Testis (tissue), 3 donors: ENCODE measurements around the gene FAM216B. TPM values are rescaled to one million over a fixed set of nuclear protein-coding genes. Genes with fewer than 3 reads are reported as not detected.

Experiments used
- DNase-seq: peaks from one replicate; pipeline ENCODE4 v3.0.0-alpha.2; 2019
- H3K27ac ChIP-seq, 2 donors: fragments of 200-600 bp; sonication (generic); one replicate each; pipeline ENCODE4 v1.5.1; 2019
- H3K27me3 ChIP-seq: fragments of 200-600 bp; sonication (generic); one replicate; pipeline ENCODE4 v1.5.1; 2019
- H3K36me3 ChIP-seq: fragments of 200-600 bp; sonication (generic); one replicate; pipeline ENCODE4 v1.5.1; 2017; ENCODE audit warnings: low read depth; ENCODE audit errors: missing control alignments
- H3K4me1 ChIP-seq: fragments of 200-600 bp; sonication (generic); one replicate; pipeline ENCODE4 v1.5.1; 2019
- H3K4me3 ChIP-seq, 2 donors: fragments of 200-600 bp; sonication (generic); one replicate each; pipeline ENCODE4 v1.5.1; 2017 to 2019
- H3K9me3 ChIP-seq: fragments of 200-600 bp; sonication (generic); one replicate; pipeline ENCODE4 v1.5.1; 2017
- POLR2A ChIP-seq: fragments of 450-650 bp; IDR thresholded peaks from one replicate; pipeline ENCODE4 v1.6.1; 2017; ENCODE audit warnings: antibody characterized with exemption, mild to moderate bottlenecking, moderate library complexity
- WGBS, 2 donors: methylation state at CpG; one replicate each; pipeline ENCODE4 v1.1.5; 2018; 5-methylcytosine and 5-hydroxymethylcytosine counted together
- intact Hi-C: fragments of 100-400 bp; cut with DNase I; formaldehyde crosslinking; loops from one replicate; pipeline ENCODE4 v1.15.1; 2023; ENCODE audit warnings: low total_unique reads
- polyA plus RNA-seq: library from polyadenylated mRNA; stranded (reverse); fragments of 350-450 nt; fragmentation: Illumina TruSeq; extraction: RNeasy Lipid Tissue Mini Kit (QIAGEN cat#74804); gene quantifications from one replicate; pipeline ENCODE4 v1.2.3, GENCODE V29; 2014; ENCODE audit warnings: low read depth, low replicate concordance; ENCODE audit not compliant: insufficient read depth
- total RNA-seq, 2 donors: library from RNA; depleted of rRNA; stranded (reverse); fragments of >200 nt; gene quantifications; one replicate each; pipeline ENCODE4 v1.2.3, GENCODE V29; 2016
- TF ChIP-seq, protein P1 (sequence below), 3 experiments: fragments of 450-650 bp in 2 of 3; fragments of 200-600 bp in 1 of 3; sonication (generic) in 1 of 3; IDR thresholded peaks; one replicate each; pipeline ENCODE4 v1.5.1; 2016 to 2019; ENCODE audit warnings: antibody characterized with exemption in 3 of 3, mild to moderate bottlenecking in 2 of 3, moderate library complexity in 1 of 3

FAM216B gene
- total and polyA plus RNA-seq, 3 donors from 2014 or later = 0.16 to 1.3 TPM; not detected in 1

DNA sequence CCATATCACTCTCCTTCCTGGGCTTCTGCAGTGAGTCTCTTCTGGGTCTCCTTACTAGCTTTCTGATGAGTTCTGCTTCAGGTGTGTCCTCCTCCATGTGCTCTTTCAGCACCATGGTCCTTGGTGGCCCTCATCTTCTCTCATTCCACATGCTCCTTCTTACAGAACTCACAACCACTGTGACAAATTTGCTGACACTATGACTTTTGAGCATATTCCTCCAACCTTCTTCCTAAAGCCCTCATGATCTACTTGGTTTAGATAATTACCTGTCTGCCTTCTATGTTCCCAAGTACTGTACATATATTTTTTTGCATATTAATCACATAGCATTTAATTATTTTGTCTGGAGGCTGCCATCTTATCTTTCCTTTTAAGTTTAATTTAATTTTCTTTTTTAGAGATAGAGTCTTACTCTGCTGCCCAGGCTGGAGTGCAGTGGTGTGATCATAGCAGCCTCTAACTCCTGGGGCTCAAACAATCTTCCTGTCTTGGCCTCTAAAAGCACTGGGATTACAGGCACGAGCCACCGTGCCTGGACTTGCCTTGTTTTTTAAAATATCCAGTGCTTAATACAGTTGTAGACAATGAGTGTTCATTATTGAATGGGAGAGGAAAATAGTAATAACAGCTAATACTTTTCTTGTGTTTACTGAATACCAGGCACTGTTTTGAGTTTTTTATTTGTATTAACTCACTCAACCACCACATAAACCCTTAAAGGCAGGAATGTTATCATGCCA is 23.5 kb upstream of the FAM216B start:
- 96 to 97% methylated on average over 2 of the region's 2 CpGs for WGBS, 2 donors

DNA sequence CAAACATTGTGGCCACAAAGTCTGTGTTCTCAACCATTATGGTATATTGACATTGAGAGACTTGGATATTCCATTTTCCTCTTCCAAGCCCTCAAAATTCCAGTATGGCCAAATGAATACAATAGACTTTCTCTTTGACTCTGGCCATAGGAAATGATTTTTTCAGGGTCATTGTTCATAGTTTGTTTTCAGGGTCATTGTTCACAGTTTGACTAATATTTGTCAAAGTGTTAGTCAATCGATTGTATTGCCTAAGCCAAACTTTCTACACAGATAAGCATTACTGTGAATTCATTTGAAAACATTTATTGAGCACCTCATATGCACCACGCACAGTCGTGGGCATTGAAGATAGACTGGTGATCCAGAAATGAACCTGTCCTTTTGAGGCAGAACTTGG is 22.9 kb upstream of the FAM216B start:
- Histone ChIP-seq H3K9me3 (no peaks in the 10 kb centered on the region), H3K36me3 (no peaks in the 10 kb centered on the region), H3K27ac (no peak overlapping the region), H3K4me1 (peaks cover 12% of the 10 kb centered on the region), H3K4me3 (no peak overlapping the region), H3K27me3 (no peaks in the 10 kb centered on the region)
- intact Hi-C loops = no loop called here
- 88 to 95% methylated on average over 3 of the region's 3 CpGs for WGBS, 2 donors
- no peak for TF ChIP-seq POLR2A
- TF ChIP-seq, protein P1, sequence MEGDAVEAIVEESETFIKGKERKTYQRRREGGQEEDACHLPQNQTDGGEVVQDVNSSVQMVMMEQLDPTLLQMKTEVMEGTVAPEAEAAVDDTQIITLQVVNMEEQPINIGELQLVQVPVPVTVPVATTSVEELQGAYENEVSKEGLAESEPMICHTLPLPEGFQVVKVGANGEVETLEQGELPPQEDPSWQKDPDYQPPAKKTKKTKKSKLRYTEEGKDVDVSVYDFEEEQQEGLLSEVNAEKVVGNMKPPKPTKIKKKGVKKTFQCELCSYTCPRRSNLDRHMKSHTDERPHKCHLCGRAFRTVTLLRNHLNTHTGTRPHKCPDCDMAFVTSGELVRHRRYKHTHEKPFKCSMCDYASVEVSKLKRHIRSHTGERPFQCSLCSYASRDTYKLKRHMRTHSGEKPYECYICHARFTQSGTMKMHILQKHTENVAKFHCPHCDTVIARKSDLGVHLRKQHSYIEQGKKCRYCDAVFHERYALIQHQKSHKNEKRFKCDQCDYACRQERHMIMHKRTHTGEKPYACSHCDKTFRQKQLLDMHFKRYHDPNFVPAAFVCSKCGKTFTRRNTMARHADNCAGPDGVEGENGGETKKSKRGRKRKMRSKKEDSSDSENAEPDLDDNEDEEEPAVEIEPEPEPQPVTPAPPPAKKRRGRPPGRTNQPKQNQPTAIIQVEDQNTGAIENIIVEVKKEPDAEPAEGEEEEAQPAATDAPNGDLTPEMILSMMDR (IDR thresholded peaks at IDR 0.05) = no peak
- DNase-seq = no peak

More for the DNA sequence above, 23.5 kb upstream of the FAM216B start:
- Histone ChIP-seq H3K27ac (no peak overlapping the region), H3K36me3 (no peaks in the 10 kb centered on the region), H3K4me1 (peaks cover 12% of the 10 kb centered on the region), H3K9me3 (no peaks in the 10 kb centered on the region), H3K4me3 (no peak overlapping the region), H3K27me3 (no peaks in the 10 kb centered on the region)
- intact Hi-C loops = no loop called here
- DNase-seq = no peak
- TF ChIP-seq, protein P1 (IDR thresholded peaks at IDR 0.05) = no peak
- no peak for TF ChIP-seq POLR2A

DNA sequence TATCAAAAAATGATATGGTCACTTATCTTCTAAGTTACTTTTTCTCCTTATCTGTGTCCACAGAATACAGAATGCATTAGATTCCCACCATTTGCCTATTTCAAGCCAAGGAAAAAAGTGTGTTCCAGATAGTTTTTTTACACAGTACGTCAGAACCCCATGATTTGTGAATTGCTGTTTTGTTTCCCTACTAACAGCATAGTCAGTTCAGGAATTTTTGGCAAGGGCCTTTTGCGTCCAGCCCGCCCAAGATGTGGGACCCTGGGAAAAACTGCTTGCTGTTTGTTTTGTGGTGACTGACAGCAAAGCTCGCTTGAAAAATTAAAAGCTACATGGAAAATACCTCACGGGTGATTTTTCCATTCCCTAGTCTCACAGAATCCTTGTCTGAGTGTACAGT is 20.4 kb upstream of the FAM216B start:
- TF ChIP-seq POLR2A = no peak
- TF ChIP-seq, protein P1 (IDR thresholded peaks at IDR 0.05) = no peak
- intact Hi-C loops = no loop called here
- WGBS, 2 donors = 39 to 65% methylated on average over 5 of the region's 5 CpGs
- no peaks in the 10 kb centered on the region for H3K36me3 ChIP-seq
- no peaks in the 10 kb centered on the region for H3K9me3 ChIP-seq
- DNase-seq = no peak
- H3K27ac ChIP-seq = no peak overlapping the region
- no peaks in the 10 kb centered on the region for H3K4me1 ChIP-seq
- H3K4me3 ChIP-seq = no peak overlapping the region
- H3K27me3 ChIP-seq = no peaks in the 10 kb centered on the region

DNA sequence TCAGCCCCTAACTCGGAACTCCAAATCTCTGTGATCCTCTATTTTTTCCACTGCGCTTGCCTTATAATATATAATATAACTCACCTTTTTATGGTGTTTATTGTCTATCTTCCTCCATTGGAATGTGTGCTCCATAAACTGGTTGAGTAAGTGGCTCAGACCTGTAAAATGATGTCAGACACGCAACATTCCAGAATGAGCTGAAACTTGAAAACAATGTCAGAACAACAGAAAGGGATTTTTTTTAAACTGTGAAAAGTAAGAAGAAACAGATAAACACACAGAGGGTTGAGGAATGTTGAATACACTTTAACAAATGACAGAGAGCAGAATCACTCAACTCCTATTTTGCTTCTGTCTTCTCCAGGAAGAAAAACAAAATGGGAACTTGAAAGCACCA is 19.1 kb upstream of the FAM216B start:
- Histone ChIP-seq H3K27me3 (no peaks in the 10 kb centered on the region), H3K9me3 (no peaks in the 10 kb centered on the region), H3K4me1 (no peaks in the 10 kb centered on the region), H3K27ac (no peak overlapping the region), H3K4me3 (no peak overlapping the region), H3K36me3 (no peaks in the 10 kb centered on the region)
- 91 to 94% methylated on average over 3 of the region's 3 CpGs for WGBS, 2 donors
- intact Hi-C loops = no loop called here
- no peak for TF ChIP-seq POLR2A
- TF ChIP-seq, protein P1 (IDR thresholded peaks at IDR 0.05) = no peak
- DNase-seq = no peak

DNA sequence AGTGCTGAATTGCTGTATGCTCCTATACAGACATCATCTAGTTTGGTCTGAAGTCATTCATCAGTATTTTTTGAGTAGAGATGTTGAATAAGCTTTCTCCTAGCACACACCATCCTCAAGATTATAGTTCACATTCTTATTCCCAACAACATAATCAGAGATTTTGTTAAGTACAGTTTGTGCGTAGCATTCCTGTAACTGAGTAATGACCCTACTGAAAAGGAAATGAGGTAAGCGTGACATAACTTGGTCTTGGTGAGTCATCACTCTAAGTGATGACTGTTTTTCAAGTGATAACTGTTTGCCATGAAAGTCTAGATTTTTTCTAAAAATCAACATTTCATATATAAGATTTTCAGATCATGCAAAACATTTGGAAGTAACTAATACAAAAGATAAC is 18.5 kb upstream of the FAM216B start:
- intact Hi-C loops = no loop called here
- WGBS, 2 donors = 93 to 95% methylated on average over 2 of the region's 2 CpGs
- Histone ChIP-seq H3K27me3 (no peaks in the 10 kb centered on the region), H3K9me3 (no peaks in the 10 kb centered on the region), H3K4me1 (no peaks in the 10 kb centered on the region), H3K27ac (no peak overlapping the region), H3K36me3 (no peaks in the 10 kb centered on the region), H3K4me3 (no peak overlapping the region)
- DNase-seq = no peak
- TF ChIP-seq POLR2A = no peak
- TF ChIP-seq, protein P1 (IDR thresholded peaks at IDR 0.05) = no peak
